Caki2 (cell line): ENCODE measurements around the gene XRCC3. TPM values are rescaled to one million over a fixed set of nuclear protein-coding genes. Genes with fewer than 3 reads are reported as not detected.

Source experiments
- DNase-seq: peaks from one replicate; pipeline ENCODE4 v3.0.0-alpha.2; 2015; ENCODE audit warnings: low read depth
- in situ Hi-C: cut with HindIII; loops from 2 replicates; pipeline ENCODE4 v1.10.0; 2016; ENCODE audit warnings: low sequenced_read_pairs, low pct_unique_long_range_greater_than_20kb, mixed read lengths
- total RNA-seq: library from RNA; depleted of rRNA; stranded (reverse); fragments of >200 nt; shearing (Covaris generic); gene quantifications from 2 replicates; pipeline ENCODE4 v1.2.3, GENCODE V29; 2014; ENCODE audit warnings: low replicate concordance; rRNA removed

XRCC3 gene
- 32.9 and 50.0 TPM in 2 replicates for total RNA-seq

- DNase-seq: peak; percentile 99
- in situ Hi-C loops: no loop called here
Observed at GRCh38 chr14:103715052-103716000, at the start of gene XRCC3, which contains the start of gene ZFYVE21. Gene XRCC3 (minus strand): TSS chr14:103715451. CDS start chr14:103711087, 4,364 bp downstream. Gene ZFYVE21 (plus strand): TSS chr14:103715810. CDS start chr14:103715842, 32 bp downstream.

- no peak for DNase-seq
- in situ Hi-C loops: no loop called here
Observed at GRCh38 chr14:103763730-103764488, 48.7 kb upstream of the XRCC3 start.

- no peak for DNase-seq
- in situ Hi-C loops: no loop called here
Observed at GRCh38 chr14:103762541-103762940, 47.3 kb upstream of the XRCC3 start.

- DNase-seq: no peak
- in situ Hi-C loops: no loop called here
Observed at GRCh38 chr14:103762036-103762435, 46.8 kb upstream of the XRCC3 start.

GRCh38 chr14:103758059-103758776, 43.0 kb upstream of the XRCC3 start:
- in situ Hi-C loops: no loop called here
- no peak for DNase-seq

GRCh38 chr14:103755060-103755459, 39.8 kb upstream of the XRCC3 start:
- no peak for DNase-seq
- in situ Hi-C loops: no loop called here

- DNase-seq: no peak
- in situ Hi-C loops: no loop called here
Observed at GRCh38 chr14:103753774-103754173, 38.5 kb upstream of the XRCC3 start.

GRCh38 chr14:103749860-103750259, 34.6 kb upstream of the XRCC3 start:
- in situ Hi-C loops: no loop called here
- no peak for DNase-seq

- DNase-seq: no peak
- in situ Hi-C loops: no loop called here
Observed at GRCh38 chr14:103749452-103749851, 34.2 kb upstream of the XRCC3 start.

- DNase-seq: no peak
- in situ Hi-C loops: no loop called here
Observed at GRCh38 chr14:103748534-103748857, 33.2 kb upstream of the XRCC3 start.

GRCh38 chr14:103746701-103747100, 31.4 kb upstream of the XRCC3 start:
- no peak for DNase-seq
- in situ Hi-C loops: no loop called here

- in situ Hi-C loops: no loop called here
- DNase-seq: no peak
Observed at GRCh38 chr14:103745424-103745823, 30.2 kb upstream of the XRCC3 start.

- in situ Hi-C loops: no loop called here
- DNase-seq: no peak
Observed at GRCh38 chr14:103744621-103745395, 29.6 kb upstream of the XRCC3 start.

- no peak for DNase-seq
- in situ Hi-C loops: no loop called here
Observed at GRCh38 chr14:103743691-103744090, 28.4 kb upstream of the XRCC3 start.

- no peak for DNase-seq
Observed at GRCh38 chr14:103742499-103743255, 27.4 kb upstream of the XRCC3 start.

GRCh38 chr14:103741876-103742275, 26.6 kb upstream of the XRCC3 start:
- in situ Hi-C loops: no loop called here
- DNase-seq: no peak

More at GRCh38 chr14:103742499-103743255, 27.4 kb upstream of the XRCC3 start:
- in situ Hi-C loops: no loop called here

GRCh38 chr14:103740991-103741689, 25.9 kb upstream of the XRCC3 start:
- no peak for DNase-seq
- in situ Hi-C loops: no loop called here
